HepG2 (cell line): ENCODE results near the gene SHISAL1. TPM values are rescaled to one million over a fixed set of nuclear protein-coding genes. Genes with fewer than 3 reads are reported as not detected.

Experiments used
- ATAC-seq: fragments of 200-7000 bp; cut with Tn5 transposase; 3 replicates; pipeline ENCODE4 v1.9.1; 2020; ENCODE audit warnings: mild to moderate bottlenecking, moderate library complexity
- BruUV-seq: library from RNA; stranded (reverse); fragments of 400-500 nt; replicated peaks from 2 replicates; lab custom pipeline; 2021; lab: Mats Ljungman, UMichigan
- CTCF ChIA-PET: fragments of 300-600 bp; formaldehyde crosslinking; extraction: SDS; loops from one replicate; lab custom pipeline; 2021; ENCODE audit warnings: low total read pairs, inconsistent platforms, low intra/inter-chr PET ratio; lab: Yijun Ruan, JAX
- POLR2A ChIA-PET: fragments of 350-600 bp; sonication (Branson Sonifier 250); formaldehyde crosslinking; loops from one replicate; lab custom pipeline; 2020; ENCODE audit warnings: antibody characterized with exemption, inconsistent platforms; lab: Yijun Ruan, JAX
- DNase-seq: peaks from one replicate; pipeline ENCODE4 v3.0.0-alpha.2; 2015; ENCODE audit warnings: low spot score
- FAIRE-seq: peaks from 3 replicates; lab custom pipeline; 2011; peaks lifted over from hg19 to GRCh38; lab: Jason Lieb, UNC
- H2AFZ ChIP-seq: one replicate; pipeline ENCODE4 v1.6.1; 2011; ENCODE audit warnings: low read length, inconsistent platforms
- H3K27ac ChIP-seq: fragments of 300-600 bp; 3 replicates; pipeline ENCODE4 v1.8.0; 2011; ENCODE audit warnings: mixed run types, mild to moderate bottlenecking, mixed read lengths, low read length, inconsistent platforms; ENCODE audit not compliant: insufficient read depth; ENCODE audit errors: extremely low read length
- H3K27me3 ChIP-seq, 2 experiments: fragments of 200-600 bp in 1 of 2; 2 replicates in 1 of 2; 3 replicates in 1 of 2; pipeline versions ENCODE4 v1.6.0 to v1.8.0; 2011; ENCODE audit warnings: low read length in 2 of 2, mild to moderate bottlenecking in 2 of 2, moderate library complexity in 2 of 2, inconsistent platforms in 1 of 2; ENCODE audit not compliant: insufficient read depth in 2 of 2, control insufficient read depth in 1 of 2
- H3K36me3 ChIP-seq, 2 experiments: fragments of 200-600 bp in 1 of 2; replicated peaks in 1 of 2; 2 replicates in 1 of 2; 3 replicates in 1 of 2; pipeline versions ENCODE4 v1.5.1 to v1.8.0; 2011; ENCODE audit warnings: low read length in 2 of 2, inconsistent platforms in 1 of 2; ENCODE audit not compliant: insufficient read depth in 2 of 2, control insufficient read depth in 1 of 2
- H3K4me1 ChIP-seq: 2 replicates; pipeline ENCODE4 v1.5.1; 2012; ENCODE audit warnings: low read length, inconsistent platforms; ENCODE audit not compliant: insufficient read depth
- H3K4me2 ChIP-seq: 2 replicates; pipeline ENCODE4 v1.6.0; 2011; ENCODE audit warnings: low read depth, low read length, inconsistent platforms
- H3K4me3 ChIP-seq, 3 experiments: fragments of 200-600 bp in 1 of 3; sonication (generic), shearing (Covaris generic) in 1 of 3; replicated peaks in 1 of 3; 2 replicates each; pipeline ENCODE4 v1.5.1; 2011 to 2016; ENCODE audit warnings: low read length in 3 of 3, inconsistent platforms in 2 of 3, low read depth in 2 of 3, mild to moderate bottlenecking in 2 of 3, control low read depth in 1 of 3, mixed read lengths in 1 of 3; ENCODE audit not compliant: insufficient read depth in 1 of 3
- H3K79me2 ChIP-seq: one replicate; pipeline ENCODE4 v1.6.1; 2011; ENCODE audit warnings: low read length, inconsistent platforms; ENCODE audit not compliant: insufficient read depth
- H3K9ac ChIP-seq: 2 replicates; pipeline ENCODE4 v1.6.0; 2011; ENCODE audit warnings: mild to moderate bottlenecking, low read depth, low read length, inconsistent platforms; ENCODE audit not compliant: insufficient read depth
- H3K9me3 ChIP-seq: 2 replicates; pipeline ENCODE4 v1.5.1; 2012; ENCODE audit warnings: mild to moderate bottlenecking, low read length
- H4K20me1 ChIP-seq: 2 replicates; pipeline ENCODE4 v1.6.0; 2011; ENCODE audit warnings: inconsistent platforms, mild to moderate bottlenecking, low read length, moderate library complexity; ENCODE audit not compliant: insufficient read depth
- ATF7 ChIP-seq, 2 experiments: fragments of 450-650 bp in 1 of 2; sonication (generic) in 1 of 2; formaldehyde crosslinking in 1 of 2; IDR thresholded peaks; 2 replicates each; pipeline versions ENCODE4 v1.4.0 to v1.6.1; 2016 to 2020; ENCODE audit warnings: antibody characterized with exemption in 1 of 2, mild to moderate bottlenecking in 1 of 2, missing genetic modification reagents in 1 of 2
- PREB ChIP-seq: sonication (generic); formaldehyde crosslinking; IDR thresholded peaks from 2 replicates; pipeline ENCODE4 v1.4.0; 2020; ENCODE audit warnings: missing genetic modification reagents
- SALL2 ChIP-seq: sonication (generic); formaldehyde crosslinking; IDR thresholded peaks from 2 replicates; pipeline ENCODE4 v1.8.1; 2023; ENCODE audit warnings: mild to moderate bottlenecking, missing genetic modification reagents, inconsistent platforms
- ZNF556 ChIP-seq: sonication (generic); formaldehyde crosslinking; IDR thresholded peaks from 2 replicates; pipeline ENCODE4 v1.4.0; 2020; ENCODE audit warnings: mild to moderate bottlenecking, missing genetic modification reagents, borderline replicate concordance
- ZSCAN29 ChIP-seq: sonication (generic); formaldehyde crosslinking; conservative IDR thresholded peaks from 2 replicates; pipeline ENCODE4 v1.4.0; 2020; ENCODE audit warnings: mild to moderate bottlenecking, missing genetic modification reagents
- WGBS: methylation state at CpG from one replicate; pipeline ENCODE4 v1.1.6; 2017; ENCODE audit warnings: low lambda C conversion rate; 5-methylcytosine and 5-hydroxymethylcytosine counted together
- in situ Hi-C: cut with HindIII; loops from 2 replicates; pipeline ENCODE4 v1.10.0; 2017; ENCODE audit warnings: low pct_unique_long_range_greater_than_20kb; ENCODE audit not compliant: extremely low pct_ligation_motif_present
- intact Hi-C: fragments of 100-400 bp; cut with micrococcal nuclease; formaldehyde crosslinking; loops from one replicate; pipeline ENCODE4 v1.10.0; 2022; ENCODE audit not compliant: unreplicated experiment
- polyA plus RNA-seq, 8 experiments: library from polyadenylated mRNA; depleted of rRNA in 3 of 8; stranded (reverse) in 7 of 8; unstranded in 1 of 8; fragments of >200 nt; fragmentation: Illumina TruSeq in 4 of 8; extraction: Trizol in 4 of 8; gene quantifications; 2 replicates each; pipeline versions ENCODE4 v1.2.1 to v1.2.3, GENCODE V29; 2011 to 2016; ENCODE audit warnings: low read depth in 4 of 8, missing spikeins in 1 of 8, mixed read lengths in 1 of 8; ENCODE audit not compliant: insufficient read depth in 1 of 8
- total RNA-seq, 5 experiments: library from RNA; depleted of rRNA; stranded (reverse); fragments of >200 nt; fragmentation: Illumina TruSeq; extraction: Trizol; gene quantifications; 2 replicates each; pipeline ENCODE4 v1.2.3, GENCODE V29; 2016; ENCODE audit warnings: low read depth in 1 of 5

Gene SHISAL1
- total and polyA plus RNA-seq, 2 of the 13 experiments (the other 11 are each of a cell fraction or from before 2014, with no cell fraction given) = not detected

- in situ Hi-C loops = no loop called here
Observed at GRCh38 chr22:44309647-44310046, 3.1 kb downstream of the SHISAL1 start.

GRCh38 chr22:44309137-44309536 lies 3.6 kb downstream of the SHISAL1 start:
- POLR2A ChIA-PET = no interaction called here
- no peak overlapping the region for H2AFZ ChIP-seq
- no TSS peak for BruUV-seq

More at GRCh38 chr22:44309647-44310046, 3.1 kb downstream of the SHISAL1 start:
- BruUV-seq = no TSS peak
- WGBS = 0% methylated on average over 3 of the region's 9 CpGs
- H3K79me2 ChIP-seq = no peaks in the 10 kb centered on the region
- no peak overlapping the region for H3K4me3 ChIP-seq
- no peak overlapping the region for H3K9ac ChIP-seq
- no peaks in the 10 kb centered on the region for H3K36me3 ChIP-seq
- DNase-seq (no peak), ATAC-seq (no peak), FAIRE-seq (no peak)
- no peaks in the 10 kb centered on the region for H3K9me3 ChIP-seq
- POLR2A ChIA-PET = no interaction called here
- intact Hi-C loops = no loop called here
- H3K4me1 ChIP-seq = no peaks in the 10 kb centered on the region
- CTCF ChIA-PET = no interaction called here
- H3K27me3 ChIP-seq = peaks cover 8 to 29% of the 10 kb centered on the region in 2 experiments; a peak in 4 of 5 replicates
- TF ChIP-seq PREB (CRISPR knock-in tag) = no peak
- H3K4me2 ChIP-seq = no peak overlapping the region
- H3K27ac ChIP-seq = no peak overlapping the region
- H2AFZ ChIP-seq = no peak overlapping the region
- H4K20me1 ChIP-seq = no peaks in the 10 kb centered on the region

More at GRCh38 chr22:44309137-44309536, 3.6 kb downstream of the SHISAL1 start:
- Histone ChIP-seq H3K27ac (no peak overlapping the region), H3K9ac (no peak overlapping the region), H3K4me1 (no peaks in the 10 kb centered on the region), H3K36me3 (no peaks in the 10 kb centered on the region), H4K20me1 (no peaks in the 10 kb centered on the region), H3K27me3 (peaks cover 8 to 29% of the 10 kb centered on the region in 2 experiments; a peak in 4 of 5 replicates), H3K4me3 (no peak overlapping the region), H3K4me2 (no peak overlapping the region), H3K9me3 (no peaks in the 10 kb centered on the region), H3K79me2 (no peaks in the 10 kb centered on the region)
- in situ Hi-C loops = no loop called here
- FAIRE-seq = no peak
- intact Hi-C loops = no loop called here
- no peak for DNase-seq
- CTCF ChIA-PET = no interaction called here
- TF ChIP-seq ZNF556 (CRISPR knock-in tag) (no peak), ATF7 (IDR thresholded peaks at IDR 0.05) (0 out of 2 replicates have a peak, but pooled peaks have one; percentile 52), ATF7 (CRISPR knock-in tag; IDR thresholded peaks at IDR 0.05) (no peak), SALL2 (CRISPR knock-in tag) (no peak), ZSCAN29 (CRISPR knock-in tag) (no peak)
- 26% methylated on average over 3 of the region's 16 CpGs for WGBS
- no peak for ATAC-seq
